NCI-H1417 (cell line): Measurements from ENCODE around the gene PPCDC.

Experiments
- DNase-seq, 3 experiments: peaks; one replicate each; lab custom pipeline; 2025; lab: John Stamatoyannopoulos, UW

PPCDC gene

DNA sequence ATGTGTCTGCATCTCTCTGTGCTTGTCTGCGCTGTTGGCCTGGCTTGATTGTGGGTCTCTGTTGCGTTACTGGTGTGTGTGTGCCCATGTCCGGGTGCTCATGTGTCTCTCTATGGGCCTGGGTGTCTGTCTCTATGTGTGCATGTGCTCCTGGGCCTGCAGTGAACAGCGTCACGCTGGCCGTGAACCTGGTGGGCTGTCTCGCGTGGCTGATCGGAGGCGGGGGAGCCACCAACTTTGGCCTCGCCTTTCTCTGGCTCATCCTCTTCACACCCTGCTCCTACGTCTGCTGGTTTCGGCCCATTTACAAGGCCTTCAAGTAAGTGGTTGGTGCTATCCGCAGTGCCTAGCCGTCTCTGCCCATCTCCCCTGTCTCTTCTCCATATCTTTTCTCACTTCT lies 7.0 kb upstream of the PPCDC start:
- no peak for DNase-seq

DNA sequence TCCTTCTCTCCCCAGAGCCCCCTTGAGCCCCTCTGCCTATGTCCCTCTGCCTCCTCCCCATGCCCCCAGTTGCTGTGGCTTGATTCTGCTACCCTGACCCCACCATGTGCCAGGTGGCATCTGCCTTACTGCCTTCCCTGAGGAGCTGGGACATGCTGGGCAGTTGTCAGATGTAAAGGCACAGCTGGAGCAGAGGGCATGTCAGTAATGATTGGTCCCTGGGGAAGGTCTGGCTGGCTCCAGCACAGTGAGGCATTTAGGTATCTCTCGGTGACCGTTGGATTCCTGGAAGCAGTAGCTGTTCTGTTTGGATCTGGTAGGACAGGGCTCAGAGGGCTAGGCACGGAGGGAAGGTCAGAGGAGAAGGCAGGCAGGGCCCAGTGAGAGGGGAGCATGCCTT lies 3.5 kb upstream of the PPCDC start:
- no peak for DNase-seq

DNA sequence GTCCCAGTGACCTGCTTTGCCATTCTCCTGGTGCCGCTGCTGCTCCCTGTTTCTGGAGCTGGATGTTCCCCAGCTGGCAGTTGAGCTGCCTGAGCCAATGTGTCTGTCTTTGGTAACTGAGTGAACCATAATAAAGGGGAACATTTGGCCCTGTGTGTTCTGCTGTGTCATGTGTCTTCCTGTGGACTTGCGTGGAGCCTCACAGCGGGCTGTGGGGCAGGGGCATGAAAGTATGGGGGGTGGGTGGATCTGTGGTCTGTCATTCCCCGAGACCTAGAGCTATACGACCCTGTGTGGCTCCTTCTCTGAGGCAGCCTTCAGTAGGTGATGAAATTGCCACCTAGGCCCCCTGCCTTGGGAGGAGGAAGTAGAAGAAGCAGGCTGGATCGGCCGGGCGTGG lies 2.0 kb upstream of the PPCDC start:
- no peak for DNase-seq

DNA sequence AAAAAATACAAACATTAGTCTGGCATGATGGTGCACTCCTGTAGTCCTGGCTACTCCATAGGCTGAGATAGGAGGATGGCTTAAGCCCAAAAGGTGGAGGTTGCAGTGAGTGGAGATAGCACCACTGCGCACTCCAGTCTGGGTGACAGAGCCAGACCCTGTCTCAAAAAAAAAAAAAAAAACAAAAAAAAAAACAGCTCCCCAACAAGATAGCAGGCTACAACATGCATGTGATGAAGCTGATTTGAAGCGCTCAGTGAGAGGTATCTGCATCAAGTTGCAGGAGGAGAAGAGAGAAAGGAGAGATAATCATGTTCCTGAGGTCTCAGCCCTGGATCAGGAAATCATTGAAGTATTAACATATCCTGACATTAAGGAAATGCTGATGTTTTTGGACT lies 608 bp upstream of the PPCDC start:
- DNase-seq, result no peak

DNA sequence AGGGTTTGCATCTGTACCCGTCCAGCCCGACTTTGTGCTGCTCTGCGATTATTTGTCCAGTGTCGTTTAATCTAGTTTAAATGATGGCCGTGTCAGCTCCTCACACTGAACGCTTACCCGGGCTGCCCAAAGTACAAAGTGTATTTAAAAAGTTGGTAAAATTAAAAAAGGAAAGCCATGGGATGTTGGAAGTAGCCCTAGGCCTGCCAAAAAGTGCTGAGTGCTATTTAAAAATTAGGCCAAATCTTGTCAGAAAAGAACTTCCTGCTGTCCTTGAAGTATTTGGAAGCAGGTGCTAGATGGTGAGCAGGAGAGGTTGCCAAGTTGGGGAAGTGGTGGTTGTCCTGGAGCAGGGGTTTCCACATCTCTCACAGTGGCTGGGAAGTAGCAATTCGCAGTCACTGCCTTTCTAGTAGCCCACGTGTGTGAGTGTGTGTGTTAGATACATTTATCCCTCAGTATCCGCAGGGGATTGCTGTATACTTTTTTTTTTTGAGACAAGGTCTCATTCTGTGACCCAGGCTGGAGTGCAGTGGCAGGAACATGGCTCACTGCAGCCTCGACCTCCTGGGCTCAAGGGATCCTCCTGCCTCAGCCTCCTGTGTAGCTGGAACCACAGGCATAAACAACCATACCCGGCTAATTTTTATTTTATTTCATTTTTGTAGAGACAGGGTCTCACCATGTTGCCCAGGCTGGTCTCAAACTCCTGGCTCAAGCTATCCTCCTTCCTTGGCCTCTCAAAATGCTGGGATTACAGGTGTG lies 664 bp downstream of the PPCDC start:
- peak; percentile 23 to 79 (median 62) for DNase-seq

DNA sequence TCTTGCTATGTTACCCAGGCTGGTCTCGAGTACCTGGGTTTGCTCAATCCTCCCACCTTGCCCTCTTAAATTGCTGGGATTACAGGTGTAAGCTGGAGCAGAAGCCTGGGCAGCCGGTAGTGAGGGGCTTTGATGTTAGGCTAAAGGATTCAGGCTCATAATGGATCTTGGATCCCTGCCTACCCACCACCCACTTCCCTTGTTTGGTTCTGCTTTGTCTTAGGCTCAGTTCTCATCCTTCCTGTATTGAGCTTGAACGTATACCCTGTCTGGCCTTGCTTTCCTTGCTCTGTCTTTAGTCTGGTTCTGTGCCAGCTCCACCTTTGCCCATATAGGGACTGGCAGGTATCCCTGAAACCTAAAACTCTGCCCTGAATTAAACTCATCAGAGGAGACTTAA lies 1.7 kb downstream of the PPCDC start:
- DNase-seq, result no peak

DNA sequence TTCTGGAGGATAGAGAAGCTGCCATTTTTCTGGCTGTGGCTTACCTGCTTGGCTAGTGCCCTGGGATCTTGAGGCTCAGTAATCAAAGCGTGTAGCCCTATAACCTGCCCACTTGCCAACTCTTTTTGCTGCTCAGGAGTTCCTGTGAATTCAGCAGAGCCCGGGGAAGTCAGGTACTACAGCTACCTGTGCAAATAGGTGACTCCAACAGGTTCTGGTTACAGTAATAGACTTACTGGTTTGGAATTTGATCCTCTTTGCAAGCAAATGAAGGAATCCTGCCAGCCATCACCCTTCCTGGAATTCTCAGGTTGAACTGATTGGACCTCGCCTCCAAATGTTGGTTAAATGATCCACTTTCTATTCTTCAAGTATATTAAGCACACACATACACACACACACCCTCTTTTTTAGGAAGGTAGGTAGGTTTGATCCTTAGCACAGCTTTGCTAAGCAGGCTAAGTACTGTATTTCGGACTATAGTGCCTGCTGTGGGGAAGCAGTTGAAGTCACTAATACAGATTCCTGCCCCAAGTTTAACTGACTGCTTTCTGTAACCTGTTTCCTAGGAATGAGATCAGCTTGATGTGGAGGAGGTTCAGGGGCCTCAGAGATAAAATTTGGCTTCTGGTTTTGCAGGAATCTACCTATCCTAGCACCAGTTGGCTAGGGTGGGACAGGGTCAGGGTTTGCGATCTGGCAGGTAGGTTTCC lies 2.3 kb downstream of the PPCDC start:
- DNase-seq, result no peak

DNA sequence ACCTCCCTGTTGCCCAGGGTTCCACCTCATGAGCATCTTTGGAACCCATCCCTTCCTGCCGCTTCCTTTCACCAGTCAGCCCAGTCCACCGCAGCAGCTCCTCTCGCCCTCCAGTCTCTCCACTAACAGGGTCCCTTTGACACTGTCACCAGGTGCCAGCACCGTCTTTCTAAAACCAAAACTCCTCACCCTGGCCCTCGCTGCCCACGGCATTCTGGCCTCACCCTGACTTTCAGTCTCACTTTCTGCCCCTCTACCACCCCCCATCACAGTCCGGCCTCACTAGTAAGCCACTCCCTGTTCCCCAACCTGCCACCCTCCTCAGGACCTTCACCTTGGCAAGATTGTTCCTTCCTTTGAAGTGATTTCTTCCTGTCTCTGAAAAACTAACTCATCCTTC lies 4.2 kb downstream of the PPCDC start:
- no peak for DNase-seq

DNA sequence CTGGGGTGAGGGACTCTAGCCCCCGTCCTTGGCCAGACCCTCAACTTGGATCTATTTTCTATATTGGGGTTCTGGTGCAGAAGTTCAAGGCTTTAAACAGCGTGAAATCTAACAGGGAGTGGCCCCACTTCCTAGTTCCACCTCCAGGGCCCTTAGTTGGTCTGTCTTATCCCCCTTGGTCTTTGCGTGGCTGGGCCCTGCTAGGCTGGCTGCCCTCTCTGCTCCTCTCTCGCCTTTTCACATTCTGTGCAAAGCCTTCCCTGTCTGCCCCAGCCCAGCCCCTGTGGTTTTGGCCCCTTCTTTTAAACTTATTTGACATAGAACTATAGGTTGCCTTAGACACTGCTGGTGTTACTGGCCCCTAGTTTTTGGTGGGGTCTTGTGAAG lies 5.6 kb downstream of the PPCDC start:
- no peak for DNase-seq

DNA sequence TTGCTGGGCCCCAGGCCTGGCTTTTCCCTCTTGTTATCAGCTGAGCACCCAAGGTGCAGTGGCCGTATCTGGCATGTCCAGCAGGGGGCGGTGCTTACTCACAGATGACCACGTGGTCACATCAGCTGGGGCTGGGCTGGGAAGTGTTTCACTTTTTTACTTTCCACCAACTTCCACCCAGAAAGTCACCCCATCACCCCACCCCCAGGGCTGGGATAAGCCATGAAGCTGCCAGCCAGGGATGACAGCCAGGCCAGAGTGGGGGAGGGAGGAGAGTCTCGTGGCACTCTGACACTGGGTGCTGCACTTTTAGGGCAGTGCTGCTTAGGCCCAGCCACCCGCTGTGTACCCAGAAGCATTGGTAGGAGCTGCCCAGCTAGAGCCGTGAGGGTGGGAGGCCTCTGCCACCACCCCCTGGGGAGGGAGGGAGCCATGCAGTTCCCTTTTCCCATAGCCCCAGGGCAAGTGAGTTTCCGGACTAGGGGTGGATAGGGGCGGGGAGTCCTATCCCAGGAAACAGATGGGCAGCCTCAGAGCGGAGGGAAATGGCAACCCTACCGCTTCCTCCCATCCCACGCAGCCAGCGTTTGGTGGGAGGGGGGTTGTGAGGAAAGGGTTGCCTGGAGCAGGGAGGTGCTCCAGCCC lies 6.1 kb downstream of the PPCDC start:
- DNase-seq, result peak; percentile 72 to 85 (median 75)

DNA sequence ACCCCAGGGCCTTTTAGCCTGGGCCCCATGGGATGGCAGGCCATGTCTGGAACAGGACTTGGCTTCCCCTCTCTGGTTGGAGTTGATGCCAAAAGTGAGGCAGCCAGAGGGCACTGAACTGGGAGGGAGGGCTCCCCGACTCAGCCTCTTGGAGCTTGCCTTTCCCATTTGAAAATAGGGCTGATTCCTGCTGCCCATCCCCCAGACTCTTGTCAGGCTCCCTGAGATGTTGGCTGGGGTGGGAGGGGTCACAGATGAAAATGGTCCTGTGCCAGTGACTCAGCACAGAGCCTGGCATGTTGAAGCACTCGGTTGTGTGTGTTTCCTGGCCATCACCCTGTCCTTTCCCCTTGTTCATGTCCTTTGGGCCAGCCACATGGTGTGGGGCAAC lies 6.6 kb downstream of the PPCDC start:
- DNase-seq, result peak in 1 of 3 experiments; percentile 20

DNA sequence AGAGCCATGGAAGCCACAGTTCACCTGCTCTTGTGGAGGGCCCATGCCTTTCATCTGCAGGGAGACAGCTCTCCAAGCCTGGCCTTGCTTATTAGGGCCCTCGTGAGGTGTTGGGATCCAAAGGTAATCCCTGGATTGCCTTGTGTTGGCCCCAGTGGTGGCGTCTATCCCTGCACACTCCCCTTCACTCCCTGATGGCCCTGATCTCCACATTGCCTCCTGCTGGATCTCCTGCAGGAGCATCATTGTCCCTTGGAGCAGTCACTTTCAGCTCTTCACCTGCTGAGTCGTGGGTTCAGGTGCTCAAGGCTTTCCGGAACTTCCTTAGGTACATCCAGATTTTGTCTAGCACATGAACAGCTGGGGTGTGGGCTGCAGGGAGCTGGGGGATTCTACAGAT lies 7.0 kb downstream of the PPCDC start:
- no peak for DNase-seq

DNA sequence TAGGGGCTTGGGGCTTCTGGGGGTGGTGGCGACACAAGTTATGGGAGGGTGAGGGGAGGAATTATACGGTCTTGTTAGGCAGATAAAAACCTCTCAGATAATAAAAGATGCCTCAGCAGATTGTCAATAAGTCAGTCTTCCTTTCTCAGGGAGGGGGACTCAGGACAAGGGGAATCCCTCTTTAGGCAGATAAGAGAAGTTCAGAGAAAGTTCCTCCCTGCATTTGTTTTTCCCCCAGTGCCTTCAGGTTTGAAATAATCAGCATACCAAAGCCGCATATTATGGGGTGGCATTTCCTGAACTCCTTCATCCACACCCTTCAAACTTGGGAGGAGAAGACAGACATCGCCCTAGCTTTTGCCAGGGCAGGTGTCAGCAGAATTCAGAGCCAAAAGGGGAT lies 8.5 kb downstream of the PPCDC start:
- no peak for DNase-seq

DNA sequence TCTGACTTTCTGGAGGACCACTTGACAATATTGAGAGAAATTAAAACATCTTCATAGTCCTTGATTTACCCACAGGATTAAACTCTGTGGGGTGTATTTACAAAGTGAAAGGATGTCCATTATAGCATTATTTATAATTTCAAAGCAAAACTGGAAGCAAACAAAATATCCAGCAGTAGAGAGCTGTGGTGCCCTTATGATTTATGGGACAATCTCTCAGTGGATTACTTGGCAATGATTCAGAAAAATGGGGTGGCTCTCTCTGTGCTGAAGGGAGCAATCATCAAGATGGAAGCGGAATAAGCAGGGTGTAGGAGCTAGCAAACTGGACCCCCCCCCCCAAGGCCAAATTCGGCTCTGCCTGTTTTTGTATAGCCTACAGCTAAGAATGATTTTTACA lies 9.0 kb downstream of the PPCDC start:
- peak in 2 of 3 experiments; percentile 25 to 75 for DNase-seq

DNA sequence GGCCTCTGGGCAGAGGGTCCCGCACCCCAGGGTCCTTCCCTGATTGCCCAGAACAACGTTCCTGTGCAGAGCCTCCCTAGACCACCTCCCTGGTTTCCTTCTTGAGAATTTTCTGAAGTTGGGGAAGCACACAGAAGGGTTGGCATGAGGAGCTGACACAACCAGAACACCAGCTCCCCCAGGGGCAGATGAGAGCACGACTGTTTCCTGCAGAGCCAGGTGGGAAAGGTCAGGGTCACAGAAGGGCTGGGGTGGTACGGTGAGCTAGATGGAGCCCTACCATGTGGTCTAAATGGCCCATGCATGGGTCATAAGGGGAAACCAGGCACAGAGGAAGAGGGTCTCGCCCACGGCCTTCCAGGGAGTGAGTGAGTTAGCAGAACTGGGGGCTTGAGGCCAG lies 10.4 kb downstream of the PPCDC start:
- DNase-seq, result peak in 1 of 3 experiments; percentile 3

DNA sequence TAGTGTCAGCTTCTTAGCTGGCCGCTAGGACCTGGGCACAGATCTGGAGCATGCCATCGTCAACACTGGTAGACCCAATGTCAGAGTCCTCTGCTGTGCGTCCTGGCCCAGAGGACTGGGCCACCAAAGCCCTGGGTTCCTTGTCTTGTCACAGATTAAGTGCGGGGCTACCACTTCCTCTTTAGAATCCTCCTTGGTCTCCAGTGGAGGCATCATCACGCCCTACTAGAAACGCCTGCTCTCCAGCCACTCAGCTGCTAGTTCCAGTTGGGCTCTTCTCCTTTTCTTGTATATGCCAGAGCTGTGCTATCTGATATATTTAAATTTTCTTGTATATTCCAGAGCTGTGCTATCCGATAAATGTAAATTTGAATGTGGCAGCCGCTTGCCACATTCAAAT lies 11.2 kb downstream of the PPCDC start:
- DNase-seq, result no peak

DNA sequence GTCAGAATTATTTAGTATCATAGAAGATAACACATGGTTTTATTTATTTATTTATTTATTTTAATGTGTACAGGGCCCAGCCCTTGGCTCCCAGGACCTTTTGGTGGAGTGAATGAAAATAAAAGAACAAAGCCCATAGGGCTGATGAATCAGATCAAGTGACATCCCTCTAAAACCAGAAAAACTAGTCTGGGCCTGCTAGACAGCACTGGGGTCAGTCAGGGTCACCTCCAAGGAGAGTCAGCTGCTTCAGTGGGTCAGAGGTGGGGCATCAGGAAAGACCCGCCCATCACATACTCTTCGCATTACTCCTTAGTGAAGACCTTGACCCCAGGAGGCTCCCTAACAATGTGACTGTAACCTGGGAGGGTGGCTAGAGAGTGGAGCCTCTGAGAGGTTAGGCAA lies 12.8 kb downstream of the PPCDC start:
- peak in 1 of 3 experiments; percentile 15 for DNase-seq

DNA sequence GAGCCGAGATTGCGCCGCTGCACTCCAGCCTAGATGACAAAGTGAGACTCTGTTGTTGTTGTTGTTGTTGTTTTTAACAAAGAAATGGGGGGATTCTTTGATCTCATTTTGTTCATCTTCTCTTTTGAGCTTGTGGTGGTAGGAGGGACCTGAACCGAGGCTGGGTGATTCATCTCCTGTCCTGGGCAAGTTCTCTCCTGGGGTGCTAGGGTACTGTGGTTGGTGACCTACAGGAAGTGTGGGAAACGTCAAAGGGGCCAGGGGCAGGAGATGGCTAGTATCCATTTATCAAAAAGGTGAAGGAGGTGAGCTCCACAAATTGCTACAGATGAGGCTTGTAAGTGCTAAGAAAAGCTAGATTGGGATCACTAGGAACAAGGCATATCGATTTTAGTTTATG lies 14.3 kb downstream of the PPCDC start:
- no peak for DNase-seq

DNA sequence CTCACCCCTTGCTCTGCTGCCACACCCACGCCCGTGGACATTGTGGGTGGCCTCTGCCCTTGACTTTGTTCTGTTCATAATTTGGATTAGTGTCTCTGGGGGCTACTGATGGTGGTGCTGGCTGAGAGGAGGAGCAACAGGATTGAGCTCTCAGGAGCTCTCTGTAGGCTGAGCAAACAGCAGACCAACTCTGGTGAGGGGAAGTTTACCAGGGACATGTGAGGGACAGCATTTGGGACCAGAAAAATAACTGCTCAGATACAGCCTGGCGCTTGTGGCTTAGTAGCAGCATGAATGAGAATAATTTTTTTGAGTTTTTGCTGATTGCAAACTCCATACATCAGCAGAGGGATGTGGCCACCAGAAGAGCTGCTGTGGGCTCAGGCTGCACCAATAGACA lies 14.8 kb downstream of the PPCDC start:
- no peak for DNase-seq

DNA sequence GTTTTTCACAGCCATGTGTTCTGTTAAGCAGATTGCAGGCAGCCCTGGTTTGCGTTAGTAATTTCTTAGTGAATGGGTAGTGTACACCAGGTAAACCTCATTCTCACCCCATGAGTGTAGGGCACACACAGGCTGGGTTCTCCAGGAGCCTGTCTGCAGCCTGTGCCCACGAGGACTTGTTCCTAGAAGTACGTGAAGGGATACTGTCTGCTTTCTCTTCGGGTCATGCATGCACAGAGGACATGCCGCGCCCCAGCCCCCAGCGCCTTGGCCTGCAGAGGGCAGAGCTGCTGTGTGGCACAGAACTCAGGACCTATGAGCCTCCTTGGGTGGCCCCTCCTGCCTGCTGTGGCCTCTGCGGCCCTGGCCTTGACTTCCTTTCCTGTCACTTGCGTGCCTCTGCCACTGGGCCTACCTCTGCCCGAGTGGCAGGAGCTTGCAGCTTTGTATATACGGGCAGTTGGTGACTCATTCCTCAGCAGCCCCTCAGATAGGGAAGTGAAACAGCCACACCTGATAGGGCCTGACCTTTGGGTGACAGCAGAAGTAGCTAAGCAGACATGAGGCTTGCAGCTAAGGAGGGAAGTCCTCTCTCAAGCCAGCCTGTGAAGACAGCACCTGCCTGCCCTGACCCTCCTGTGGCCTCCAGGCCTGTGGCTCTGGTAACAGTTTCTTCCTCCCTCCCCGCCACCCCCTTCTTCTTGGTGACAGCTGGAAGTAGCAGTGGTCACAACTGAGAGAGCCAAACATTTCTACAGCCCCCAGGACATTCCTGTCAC lies 19.5 kb downstream of the PPCDC start:
- peak in 2 of 3 experiments; percentile 22 to 23 for DNase-seq

DNA sequence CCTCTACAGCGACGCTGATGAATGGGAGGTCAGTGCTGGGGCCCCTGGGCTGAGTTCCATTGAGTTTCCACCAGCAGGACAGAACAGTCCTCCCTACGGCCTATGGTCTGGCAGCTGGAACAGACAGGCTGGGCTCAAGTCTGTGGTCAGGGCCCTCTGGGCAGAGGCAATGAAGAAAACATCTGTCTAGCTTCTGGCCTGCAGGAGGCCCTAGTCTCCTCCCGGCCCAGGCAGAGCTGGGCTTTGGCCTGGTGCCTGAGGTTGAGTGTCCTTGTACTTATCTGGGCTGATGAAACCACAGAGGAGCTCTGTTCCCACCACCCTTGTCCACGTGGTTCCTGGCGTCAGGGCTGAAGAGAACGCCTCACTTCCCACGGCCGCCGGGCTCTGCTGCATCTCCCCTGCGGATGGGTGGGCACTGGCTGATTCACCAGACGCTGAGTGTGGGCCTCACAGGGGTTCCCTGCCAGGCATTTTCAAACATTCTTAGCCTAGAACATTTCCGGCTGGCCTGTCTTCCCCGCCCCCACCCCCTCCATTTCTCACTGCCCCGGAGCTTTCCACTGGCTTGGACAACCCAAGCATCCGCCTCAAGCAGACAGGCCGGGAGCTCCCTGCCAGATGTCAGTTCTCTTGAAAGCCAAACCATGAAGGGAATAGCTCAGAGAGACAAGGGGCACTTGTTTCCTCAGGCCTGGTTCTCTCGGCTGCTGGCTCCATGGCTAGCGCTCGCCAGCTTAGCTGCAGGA lies 20.3 kb downstream of the PPCDC start:
- DNase-seq, result peak in 1 of 3 experiments; percentile 21
